HG02798 (cell line): ENCODE results near the gene RNF212B.
A peak's percentile ranks its signal among the peaks of the same experiment; 100 is the strongest.

ENCODE experiments used
- ATAC-seq: cut with Tn5 transposase; IDR thresholded peaks from one replicate; pipeline ENCODE4 v1.9.1; 2021; ENCODE audit warnings: mild to moderate bottlenecking; ENCODE audit not compliant: unreplicated experiment, poor library complexity

The RNF212B gene

DNA sequence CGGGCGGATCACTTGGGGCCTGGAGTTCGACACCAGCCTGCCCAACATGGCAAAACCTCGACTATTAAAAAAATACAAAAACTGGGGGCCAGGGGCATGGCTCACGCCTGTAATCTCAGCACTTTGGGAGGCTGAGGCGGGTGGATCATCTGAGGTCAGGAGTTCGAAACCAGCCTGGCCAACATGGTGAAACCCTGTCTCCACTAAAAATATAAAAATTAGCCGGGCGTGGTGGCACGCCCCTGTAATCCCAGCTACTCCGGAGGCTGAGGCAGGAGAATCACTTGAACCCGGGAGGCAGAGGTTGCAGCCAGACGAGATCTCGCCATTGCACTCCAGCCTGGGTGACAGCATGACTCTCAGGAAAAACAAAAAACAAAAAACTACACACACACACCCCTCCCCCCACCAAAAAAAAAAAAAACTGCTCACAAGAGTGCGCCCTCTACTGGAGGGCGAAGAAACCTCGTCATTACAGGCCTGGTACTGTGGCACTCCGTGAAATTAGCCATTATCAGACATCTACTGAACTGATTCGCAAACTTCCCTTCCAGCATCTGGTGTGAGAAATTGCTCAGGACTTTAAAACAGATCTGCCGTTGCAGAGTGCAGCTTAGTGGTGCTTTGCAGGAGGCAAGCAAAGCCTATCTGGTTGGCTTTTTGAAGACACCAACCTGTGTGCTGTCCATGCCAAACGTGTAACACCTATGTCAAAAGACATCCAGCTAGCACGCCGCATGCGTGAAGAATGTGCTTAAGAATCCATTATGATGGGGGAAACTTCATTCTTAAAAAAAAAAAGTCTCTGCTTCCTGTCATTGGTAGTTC is 57.2 kb downstream of the RNF212B start:
- ATAC-seq: peak; percentile 43

DNA sequence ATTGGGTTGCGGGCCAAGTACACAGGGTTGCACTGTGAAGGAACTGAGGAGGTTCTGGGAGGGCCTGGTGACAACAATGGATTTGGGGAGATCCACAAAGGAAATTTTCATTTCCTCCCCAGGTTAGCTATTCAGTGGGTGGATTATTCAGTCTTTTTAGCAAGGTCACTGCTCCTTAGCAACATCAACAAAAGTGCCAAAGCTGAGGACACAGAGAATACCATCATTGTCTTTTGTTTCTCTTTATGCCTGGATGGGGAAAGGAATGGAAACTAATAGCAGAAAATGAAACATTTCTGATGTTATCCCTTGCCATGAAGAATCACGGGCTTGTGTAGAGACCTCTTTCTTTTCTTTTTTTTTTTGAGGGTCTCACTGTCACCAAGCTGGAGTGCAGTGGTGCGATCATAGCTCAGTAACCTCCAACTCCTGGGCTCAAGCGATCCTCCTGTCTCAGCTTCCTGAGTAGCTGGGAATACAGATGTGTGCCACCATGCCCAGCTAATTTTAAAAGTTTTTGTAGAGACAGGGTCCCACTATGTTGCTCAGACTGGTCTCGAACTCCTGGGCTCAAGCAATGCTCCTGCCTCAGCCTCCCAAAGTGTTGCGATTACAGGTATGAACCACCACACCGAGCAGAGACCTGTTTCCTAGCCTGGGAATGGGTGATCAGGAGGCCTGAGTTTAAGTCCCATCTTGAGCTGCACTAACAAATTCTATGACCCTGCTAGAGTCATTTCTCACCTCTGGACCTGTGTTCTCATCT is 58.5 kb downstream of the RNF212B start:
- no peak for ATAC-seq

DNA sequence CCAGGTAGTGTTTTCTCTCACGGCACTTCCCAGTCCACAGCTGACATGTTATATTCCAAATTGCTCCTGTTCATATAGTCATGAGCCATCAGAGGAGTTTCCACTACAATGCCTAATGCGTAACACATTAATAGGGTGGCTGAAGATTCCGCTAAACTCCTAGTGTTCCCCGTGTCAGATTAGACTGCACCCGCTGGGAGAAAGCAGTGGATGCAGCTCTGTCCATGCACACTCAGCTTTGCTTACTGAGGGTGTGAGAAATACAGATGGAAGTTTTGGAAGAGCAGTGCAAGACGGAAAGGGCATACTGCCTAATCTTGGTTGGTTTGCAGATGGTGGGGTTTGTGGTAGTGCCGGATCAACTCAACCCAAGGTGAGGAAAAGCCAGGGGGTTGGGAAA is 59.4 kb downstream of the RNF212B start:
- no peak for ATAC-seq

DNA sequence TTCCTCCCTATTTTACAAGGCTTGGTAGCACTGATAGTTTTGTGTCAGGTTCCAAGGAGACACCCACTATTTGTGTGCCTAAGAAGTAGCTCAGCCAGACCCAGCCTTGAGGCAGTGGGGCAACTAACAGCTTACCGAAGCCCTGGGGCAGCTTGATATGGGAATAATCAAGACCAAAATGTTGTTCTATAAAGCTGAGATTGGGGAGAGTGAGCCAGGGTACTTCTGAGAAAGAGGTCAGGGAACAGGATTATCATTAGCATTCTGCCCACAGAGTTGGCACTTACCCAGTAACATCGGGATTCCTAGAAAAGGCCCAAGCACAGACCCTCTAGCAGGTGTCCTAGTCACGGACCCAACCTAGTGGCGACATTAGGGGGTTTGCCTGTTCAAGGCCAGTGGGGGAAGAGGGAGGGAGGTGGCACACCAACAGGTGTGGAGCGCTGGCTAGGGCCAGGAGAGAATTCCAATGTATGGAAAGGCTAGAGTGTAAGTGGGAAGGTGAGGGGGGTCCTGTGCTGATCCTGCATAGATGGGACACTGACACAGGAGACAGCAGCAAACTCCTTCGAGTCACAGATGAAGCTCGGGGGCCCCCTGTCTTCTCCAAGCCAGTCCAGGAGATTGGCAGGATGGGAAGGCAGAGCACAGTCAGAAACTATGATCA is 60.0 kb downstream of the RNF212B start:
- no peak for ATAC-seq

DNA sequence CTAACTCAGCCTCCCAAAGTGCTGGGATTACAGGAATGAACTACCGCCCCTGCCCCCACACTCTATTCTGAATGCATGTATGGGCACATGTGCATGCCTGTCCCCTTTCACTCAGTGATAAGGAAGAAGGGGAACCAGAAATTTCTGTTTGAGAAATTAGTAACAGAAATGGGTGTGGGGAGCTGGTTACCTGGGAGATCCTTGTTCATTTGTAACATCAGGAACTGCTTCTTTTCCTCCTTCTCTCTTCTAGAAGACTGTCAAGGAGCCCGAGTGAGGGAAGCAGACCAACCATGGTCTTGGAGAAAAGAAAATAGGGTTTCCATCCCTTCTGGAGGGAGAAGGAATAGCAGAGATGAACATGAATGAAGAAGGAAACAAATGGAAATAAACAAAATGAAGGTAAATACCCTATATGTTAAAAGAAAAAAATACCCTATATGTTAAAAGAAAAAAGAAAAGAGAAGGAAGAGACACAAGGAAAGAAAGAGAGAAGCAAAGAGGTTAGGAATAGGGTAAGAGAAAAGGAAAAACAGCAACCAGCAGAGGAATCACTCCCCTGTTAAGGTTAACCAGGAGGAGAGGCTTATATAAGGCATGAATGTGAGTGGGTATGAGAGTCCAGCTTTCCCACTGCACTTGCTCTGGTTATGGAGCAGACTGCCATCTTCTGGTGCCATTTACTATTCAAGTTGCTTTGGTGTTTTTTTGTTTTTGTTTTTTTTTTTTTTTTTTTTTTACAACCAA is 61.6 kb downstream of the RNF212B start:
- no peak for ATAC-seq

DNA sequence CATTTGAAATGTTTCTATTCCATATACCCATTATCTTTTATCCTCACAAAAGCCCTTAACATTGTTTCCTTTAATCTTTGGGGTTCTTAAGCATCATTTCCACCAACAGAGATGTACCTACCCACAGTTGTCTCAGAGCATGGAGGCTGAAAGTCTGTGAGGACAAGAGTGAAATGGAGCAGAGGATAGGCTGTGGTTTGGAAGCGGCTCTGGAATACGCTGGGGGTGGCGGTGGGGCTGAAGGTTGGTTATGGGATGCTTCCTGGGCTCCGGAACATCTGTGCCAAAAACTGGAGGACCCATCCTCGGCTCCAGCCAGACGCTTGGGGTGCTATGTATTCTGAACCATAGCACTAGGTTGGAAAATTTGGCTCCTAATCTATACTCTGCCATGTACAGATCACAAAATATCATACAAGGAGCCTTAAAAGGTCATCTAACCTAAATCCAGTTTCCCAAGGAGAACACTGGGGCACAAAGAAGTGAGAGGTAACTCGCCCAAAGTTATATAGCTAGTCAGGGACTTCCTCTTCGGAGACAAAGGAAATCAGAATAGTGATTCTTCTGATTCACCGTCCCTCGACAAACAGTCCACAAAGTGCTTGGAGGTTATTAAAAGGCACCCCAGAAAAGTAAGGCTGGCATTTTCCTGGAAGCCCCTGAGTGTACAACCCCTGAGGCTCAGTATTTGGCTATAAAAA is 62.4 kb downstream of the RNF212B start:
- no peak for ATAC-seq

DNA sequence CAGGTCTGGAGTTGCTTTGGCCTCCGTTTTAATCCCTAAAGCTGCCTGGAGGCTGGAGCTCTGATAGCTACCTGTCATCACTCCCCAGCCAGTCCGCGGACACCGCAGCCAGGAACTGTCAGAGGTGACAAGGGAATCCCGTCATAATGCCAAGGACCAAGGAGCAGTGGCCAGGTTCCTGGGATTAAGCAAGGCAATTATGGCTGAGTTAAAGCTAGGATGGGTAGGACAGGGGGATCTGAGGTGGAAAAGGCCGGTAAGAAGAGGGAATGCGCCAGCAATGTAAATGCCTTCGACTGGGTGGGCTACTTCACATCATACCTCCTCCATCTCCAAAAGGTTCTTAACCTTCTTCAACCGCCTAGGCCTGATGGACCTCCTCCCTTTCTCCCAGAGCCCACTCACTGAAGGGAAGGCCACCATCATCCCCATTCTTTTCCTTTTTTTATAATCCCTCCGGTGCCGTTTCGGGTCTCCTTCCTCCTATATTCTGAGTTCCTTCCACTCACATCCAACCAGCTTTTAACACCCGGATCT is 63.0 kb downstream of the RNF212B start:
- ATAC-seq: no peak

DNA sequence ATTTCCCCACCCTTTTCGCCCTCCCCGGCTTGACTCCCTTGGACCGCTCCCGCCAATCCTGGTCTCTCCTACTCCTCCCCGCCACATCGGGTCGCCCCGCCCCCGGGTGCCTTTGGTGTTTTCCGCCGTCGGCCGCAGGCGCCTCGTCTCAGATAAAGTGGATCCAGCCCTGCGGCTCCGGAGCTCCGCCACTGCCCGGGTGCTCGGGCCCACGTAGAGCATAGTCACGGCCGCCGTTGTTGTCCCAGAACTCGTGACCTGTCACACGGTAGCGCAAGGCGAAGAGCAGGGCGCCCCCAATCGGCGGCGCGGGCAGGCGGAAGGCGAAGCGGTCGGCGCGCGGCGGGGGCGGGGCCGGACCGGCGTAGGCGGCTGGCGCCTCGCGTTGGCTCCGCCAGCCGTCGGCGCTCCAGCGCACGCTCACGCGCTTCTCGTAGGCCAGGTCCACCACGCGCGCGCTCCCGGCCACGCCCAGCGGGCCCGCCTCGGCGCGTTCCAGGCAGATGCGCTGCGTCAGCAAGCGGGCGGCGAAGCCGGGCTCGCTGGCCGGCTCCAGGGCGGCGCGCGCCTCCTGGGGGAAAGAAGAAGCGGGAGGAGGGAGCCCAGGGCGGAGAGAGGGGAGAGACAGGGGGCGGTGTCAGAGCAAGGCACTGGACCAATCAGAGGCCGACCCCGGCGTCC is 63.7 kb downstream of the RNF212B start:
- peak; percentile 81 for ATAC-seq

DNA sequence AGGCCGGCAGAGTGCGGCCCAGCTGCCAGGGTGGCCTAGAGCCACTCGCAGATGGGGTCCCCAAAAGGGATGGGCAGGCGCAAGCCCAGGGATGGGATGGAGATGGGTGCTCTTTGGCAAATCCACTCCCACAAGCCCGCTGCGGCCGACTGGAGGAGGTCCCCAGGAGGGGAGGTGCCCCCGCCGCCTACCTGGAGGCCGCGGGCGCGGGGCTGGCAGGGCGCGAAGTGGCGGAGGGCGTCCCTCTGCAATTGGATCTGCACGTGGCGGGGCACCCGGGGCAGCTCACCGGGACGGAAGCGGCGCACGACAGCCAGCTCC is 64.2 kb downstream of the RNF212B start:
- ATAC-seq: peak; percentile 16

DNA sequence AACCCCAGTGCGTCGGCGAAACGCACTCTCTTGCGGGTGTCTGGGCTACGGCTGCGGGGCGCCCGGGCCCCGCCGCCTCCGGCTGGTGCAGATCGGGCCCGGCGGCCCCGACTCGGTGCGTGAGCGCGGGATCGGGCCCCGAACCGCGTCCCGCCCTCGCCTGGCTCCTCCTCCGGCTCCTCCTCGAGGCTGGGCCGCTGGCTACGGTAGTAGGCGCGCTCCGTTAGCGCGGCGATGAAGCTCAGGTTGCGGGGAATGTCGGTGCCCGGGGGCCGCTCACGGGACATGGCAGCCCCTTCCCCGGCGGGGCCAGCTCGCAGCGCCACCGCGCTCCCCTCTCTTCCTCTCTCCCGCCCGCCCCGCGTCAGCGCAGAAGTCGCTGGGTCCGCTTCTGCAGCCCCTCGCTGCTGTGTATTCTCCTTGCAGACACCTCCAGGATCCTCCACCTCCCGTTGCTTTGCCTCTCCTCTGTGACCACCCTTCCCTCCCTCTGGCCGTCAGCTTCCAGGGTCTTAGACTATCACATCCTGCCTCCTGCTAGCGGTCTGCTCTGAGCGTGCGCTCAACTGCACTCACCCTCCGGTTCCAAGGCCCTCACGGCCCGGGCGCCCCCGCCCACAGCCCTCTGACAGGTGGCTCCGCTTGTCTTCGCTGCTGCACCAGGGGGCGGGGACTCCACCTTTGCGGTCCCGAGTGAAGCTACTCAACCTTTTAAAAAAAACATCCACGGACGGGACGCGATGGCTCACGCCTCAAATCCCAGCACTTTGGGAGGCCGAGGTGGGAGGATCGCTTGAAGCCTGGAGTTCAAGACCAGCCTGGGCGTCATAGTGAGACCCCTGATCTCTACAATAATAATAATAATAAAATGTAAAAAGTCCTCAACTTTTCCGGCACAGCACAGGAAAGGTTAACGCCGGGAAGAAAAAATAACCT is 64.8 kb downstream of the RNF212B start, which contains the start of gene PPP1R3E:
Gene PPP1R3E (minus strand): TSS at position 570 of the 936 bp plus-strand sequence. CDS start 283 bp downstream, at position 287.
- ATAC-seq: peak; percentile 35

DNA sequence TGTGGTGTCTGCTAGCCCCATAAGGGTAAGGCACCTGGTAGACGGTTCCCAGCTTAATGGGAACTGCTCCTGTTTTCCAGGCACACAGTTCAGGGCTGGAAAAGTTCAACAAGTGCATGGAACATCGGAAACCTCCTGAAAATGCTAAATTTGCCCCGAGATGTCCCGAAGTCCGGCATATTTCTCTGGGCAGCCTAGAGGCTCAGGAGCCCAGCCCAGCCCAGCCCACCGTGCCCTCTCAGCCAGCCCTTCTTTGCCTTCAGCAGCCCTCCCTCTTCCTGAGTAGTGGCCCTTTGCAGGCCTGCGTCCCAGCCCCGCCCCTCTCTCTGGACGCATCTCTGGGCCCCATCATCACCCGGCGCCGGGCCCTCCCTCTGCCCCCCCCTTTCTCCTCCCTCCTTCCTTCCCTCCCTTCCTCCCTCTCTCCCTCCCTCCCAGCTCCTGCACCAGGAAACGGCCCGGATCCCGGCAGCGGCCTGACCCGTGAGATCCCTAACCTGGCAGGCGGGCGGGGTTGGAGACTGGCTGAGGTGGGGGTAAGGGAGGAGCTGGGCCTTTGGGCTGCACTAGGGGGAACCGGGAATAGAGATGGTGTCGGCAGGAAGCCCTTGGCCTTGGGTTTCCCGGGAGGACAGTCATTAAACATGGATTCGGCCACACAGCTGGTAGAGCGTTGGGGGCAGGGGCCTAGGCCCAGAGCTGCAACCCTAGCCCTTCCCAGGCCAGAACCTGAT is 68.8 kb downstream of the RNF212B start, which contains the start of gene BCL2L2:
Gene BCL2L2 (plus strand): TSS at position 422 of the 734 bp plus-strand sequence. CDS start 935 bp downstream, outside the sequence.
- peak; percentile 18 for ATAC-seq

DNA sequence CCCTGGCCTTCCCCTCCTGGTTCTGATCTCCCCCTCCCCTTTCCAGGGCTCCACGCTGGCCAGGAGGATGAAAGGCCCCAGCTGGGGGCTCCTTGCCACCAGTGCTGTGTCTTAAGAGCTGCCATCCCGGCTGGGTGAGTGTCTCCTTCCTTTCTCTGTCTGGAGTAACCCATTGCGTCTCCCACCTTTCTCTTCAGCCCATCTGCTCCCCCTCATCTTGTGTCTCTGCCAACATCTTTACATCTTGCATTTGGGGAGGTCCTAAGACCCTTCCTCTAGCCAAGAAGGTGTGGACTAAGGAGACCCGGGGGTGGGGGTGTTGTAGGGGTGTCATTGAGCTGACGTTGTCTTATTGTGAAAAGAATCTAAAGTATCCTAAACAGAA is 69.4 kb downstream of the RNF212B start:
- no peak for ATAC-seq

DNA sequence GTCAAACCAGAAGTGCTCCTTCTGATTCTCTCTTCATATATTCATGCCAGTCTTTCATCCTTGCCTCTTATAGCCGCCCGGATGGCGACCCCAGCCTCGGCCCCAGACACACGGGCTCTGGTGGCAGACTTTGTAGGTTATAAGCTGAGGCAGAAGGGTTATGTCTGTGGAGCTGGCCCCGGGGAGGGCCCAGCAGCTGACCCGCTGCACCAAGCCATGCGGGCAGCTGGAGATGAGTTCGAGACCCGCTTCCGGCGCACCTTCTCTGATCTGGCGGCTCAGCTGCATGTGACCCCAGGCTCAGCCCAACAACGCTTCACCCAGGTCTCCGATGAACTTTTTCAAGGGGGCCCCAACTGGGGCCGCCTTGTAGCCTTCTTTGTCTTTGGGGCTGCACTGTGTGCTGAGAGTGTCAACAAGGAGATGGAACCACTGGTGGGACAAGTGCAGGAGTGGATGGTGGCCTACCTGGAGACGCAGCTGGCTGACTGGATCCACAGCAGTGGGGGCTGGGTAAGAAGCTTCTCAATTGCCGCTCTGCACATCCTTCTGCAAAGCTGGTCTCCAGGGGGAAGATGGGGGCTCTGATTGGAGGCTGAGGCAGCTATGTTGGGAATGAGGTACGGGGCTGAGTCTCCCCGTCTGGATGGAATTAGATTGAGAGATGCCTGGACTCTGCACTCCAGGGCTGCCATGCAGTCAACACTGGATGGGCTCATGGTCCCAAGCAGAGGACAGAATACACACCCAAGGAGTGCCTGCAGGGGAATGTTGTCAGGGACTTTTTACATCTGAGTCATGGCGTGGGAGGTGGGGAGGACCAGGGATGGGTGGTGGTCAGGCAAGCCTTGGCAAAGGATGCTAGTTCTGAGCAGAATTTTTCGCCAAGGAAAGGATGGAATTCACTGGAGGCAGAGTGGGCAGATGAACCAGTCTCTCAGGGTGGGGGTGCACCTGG is 70.2 kb downstream of the RNF212B start:
- ATAC-seq: no peak

DNA sequence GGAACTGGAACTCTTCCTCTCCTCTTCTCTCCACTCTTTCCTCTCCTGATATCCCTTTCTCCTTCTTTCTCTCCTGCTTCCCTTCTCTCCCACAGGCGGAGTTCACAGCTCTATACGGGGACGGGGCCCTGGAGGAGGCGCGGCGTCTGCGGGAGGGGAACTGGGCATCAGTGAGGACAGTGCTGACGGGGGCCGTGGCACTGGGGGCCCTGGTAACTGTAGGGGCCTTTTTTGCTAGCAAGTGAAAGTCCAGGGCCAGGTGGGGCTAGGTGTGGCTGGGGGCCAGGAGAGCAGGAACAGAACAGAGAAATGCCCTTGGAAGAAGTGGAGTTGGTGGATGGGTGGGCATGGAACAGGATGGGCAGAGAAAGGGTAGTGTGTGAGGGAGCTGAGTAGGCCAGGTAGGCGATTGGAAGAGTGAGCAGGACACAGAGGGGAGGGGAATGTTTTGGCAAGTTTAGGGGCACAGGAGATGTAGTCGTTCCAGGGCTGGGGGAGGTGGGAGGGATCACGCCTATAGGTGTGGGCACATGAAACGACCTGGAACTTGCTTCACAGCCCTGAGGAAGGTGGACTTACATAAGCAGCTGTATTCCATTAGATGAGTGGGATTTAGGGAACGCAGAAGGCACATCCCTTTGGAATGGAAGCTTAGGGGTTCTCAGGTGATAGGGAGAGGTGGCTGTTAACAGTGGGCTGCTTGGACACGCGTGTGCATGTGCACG is 71.1 kb downstream of the RNF212B start:
- ATAC-seq: no peak

DNA sequence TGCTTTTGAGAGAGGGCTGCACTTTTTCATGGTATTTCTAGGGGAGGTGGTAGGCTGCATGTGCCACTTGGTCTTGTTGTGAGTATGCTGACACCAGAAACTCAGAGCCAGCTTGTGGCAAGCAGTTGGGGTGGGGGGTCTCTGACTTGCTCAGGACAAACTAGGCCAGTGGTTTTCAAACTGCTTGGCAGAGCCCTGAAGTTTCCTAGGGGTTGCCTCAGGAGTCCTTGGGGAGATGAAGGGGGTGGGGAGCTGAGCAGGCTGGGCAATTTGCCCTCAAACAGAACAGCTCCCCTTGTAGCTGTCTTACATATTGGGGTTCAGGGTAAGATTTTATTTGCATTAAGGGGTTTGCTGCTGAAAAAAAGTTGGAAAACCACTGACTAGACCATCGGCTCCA is 72.8 kb downstream of the RNF212B start:
- no peak for ATAC-seq
